GM12891 (cell line): Measurements from ENCODE around the gene NPRL2.

Experiments
- PAX5 ChIP-seq: IDR thresholded peaks from 2 replicates; pipeline ENCODE4 v1.6.1; 2011; ENCODE audit warnings: low read length, moderate library complexity, mild to moderate bottlenecking; ENCODE audit not compliant: insufficient read depth, severe bottlenecking
- POLR2A ChIP-seq: IDR thresholded peaks from 2 replicates; pipeline ENCODE4 v1.6.1; 2011; ENCODE audit warnings: low read depth, low read length, control low read depth
- POLR2AphosphoS5 ChIP-seq: IDR thresholded peaks from 2 replicates; pipeline ENCODE4 v1.6.1; 2011; ENCODE audit warnings: low read depth, low read length, control low read depth
- POU2F2 ChIP-seq: IDR thresholded peaks from 2 replicates; pipeline ENCODE4 v1.6.1; 2011; ENCODE audit warnings: low read depth, mild to moderate bottlenecking, control low read depth, low read length, moderate library complexity
- SPI1 ChIP-seq: IDR thresholded peaks from 2 replicates; pipeline ENCODE4 v1.6.1; 2011; ENCODE audit warnings: low read depth, low read length, control low read depth
- TAF1 ChIP-seq: IDR thresholded peaks from 2 replicates; pipeline ENCODE4 v1.6.1; 2011; ENCODE audit warnings: low read depth, low read length, control low read depth

DNA sequence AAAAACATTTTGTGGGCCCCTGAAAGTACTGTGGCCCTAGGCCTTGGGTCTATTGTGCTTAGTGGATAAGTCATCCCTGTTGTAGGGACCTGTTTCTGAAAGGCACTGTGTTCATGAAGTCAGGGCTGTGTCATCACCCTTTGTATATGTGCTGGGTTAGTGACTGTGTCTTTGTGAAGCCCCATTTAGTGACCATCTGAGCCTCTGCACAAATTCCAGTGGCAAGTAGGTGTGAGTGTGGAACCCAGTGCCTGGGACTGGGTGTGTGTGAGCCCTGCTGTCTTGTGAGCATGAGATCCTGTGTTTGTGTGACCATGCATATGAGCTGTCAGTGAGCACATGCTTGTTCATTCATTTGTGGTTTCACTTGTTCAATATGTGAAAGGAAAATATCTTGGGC lies 46.0 kb downstream of the NPRL2 start:
- TF ChIP-seq POLR2AphosphoS5, result no peak
- no peak for TF ChIP-seq POLR2A
- no peak for TF ChIP-seq TAF1
- TF ChIP-seq SPI1, result no peak
- no peak for TF ChIP-seq POU2F2
- TF ChIP-seq PAX5, result no peak
